ENCODE measurements around the gene PRSS35.

GRCh38 chr6:83464381-83465140, 47.8 kb upstream of the PRSS35 start:
- TF ChIP-seq CTCF (IDR thresholded peaks at IDR 0.05; ENCODE audit: low read depth, low read length) (no peak), EZH2phosphoT487 (IDR thresholded peaks at IDR 0.05; ENCODE audit: low read depth) (no peak)

Data from OCI-LY3 (cell line).